T-helper 1 cell treated with Interleukin-12 subunit alpha and Interleukin-12 subunit beta and Interleukin-4 antibody, amounts not matched to agents 30 ng/mL and 1 ng/mL, for 36 hours (primary cell): ENCODE results near the gene PAX6. TPM values are rescaled to one million over a fixed set of nuclear protein-coding genes. Genes with fewer than 3 reads are reported as not detected.
"Not testable (repeated sequence)": the region's sequence is repeated elsewhere in the genome, so short reads cannot be mapped to it uniquely, and the experiment has no call there.

Experiments used
- intact Hi-C: fragments of 100-400 bp; cut with micrococcal nuclease; formaldehyde crosslinking; loops from one replicate; pipeline ENCODE4 v1.15.1; 2024
- total RNA-seq: library from RNA; stranded (reverse); gene quantifications from 2 replicates; pipeline ENCODE4 v1.2.3, GENCODE V29; 2022

The PAX6 gene
- total RNA-seq, 1 donor from 2014 or later: not detected

DNA sequence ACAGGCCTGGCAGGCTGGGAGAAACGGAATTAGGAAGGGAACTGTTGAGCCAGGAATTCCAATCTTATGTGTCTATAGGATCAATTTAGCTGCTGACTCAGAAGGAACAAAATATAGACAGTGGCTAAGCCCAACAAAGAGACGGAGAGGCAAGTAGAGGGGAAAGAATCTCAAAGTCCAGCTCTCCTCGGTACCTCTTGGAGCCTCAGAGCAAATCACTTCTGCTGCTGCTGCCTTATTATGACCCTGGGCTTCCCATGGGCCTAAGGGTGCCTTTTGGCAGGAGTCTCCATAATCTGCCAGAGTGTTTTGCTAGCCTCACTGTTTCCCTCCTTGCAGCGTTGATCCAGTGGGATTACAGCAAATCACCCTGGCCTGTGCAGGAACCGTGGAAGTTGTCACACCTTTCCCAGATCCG is 31.7 kb downstream of the PAX6 start:
- intact Hi-C loops: no loop called here

DNA sequence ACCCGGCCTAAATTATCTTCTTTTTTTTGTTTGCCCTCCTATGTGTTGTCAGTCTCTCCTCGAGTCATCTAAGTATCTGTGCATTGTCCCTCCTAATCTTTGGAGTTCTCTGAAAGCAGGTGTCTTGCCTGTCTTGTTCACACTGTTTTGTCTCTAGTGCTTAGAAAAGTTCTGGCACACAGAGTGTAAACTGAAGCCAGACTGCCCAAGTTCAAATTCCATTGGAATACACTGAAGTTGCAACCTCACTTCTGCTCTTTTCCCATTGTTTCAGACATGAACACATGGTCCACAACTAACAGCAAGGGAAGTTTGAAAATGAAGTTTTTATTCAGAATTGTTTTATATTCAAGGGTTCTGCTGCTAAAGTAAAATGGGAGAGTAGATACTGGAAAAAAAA is 38.7 kb downstream of the PAX6 start:
- intact Hi-C loops: no loop called here

- intact Hi-C loops: no loop called here
Measured at GRCh38 chr11:31770011-31770700, 41.0 kb downstream of the PAX6 start.

DNA sequence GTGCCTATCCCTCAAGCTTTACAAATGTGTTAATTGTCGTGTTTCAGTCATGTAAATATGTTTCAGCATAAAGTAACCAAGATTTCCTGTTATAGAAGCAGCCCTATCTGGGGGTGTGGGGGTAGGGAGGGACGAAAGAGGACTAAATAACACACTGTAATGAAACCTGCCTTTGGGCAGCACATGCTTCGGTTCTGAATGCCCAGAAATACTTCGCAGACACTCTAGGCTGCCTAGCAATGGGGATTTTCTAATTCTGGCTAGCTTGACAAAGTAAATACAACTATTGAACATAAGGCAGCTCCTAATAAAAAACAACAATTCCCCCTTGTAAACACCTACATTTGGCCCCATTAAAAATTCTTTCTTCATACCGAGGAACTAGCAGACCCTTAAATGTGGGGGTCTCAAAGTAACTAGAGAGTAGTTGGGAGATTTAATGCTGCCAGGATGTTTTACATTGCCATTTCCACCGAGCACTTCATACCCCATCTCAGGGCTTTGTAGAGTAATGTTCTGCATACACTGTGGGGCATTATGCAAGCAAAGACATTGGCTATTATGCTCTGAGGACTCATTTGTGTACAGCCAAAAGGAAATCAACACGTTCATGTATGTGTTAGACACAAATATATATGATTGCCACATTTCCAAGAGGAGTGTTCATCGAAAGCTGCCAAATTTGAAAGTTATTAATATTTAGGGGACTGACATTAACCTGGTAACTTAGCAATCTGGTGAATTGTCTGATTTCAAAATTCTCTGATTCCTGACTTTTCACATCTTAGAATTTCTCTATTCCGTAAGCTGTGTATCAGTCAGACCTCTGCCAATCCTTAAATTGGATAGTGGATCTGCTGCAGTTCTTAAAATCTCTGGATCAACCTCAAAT is 42.1 kb downstream of the PAX6 start:
- intact Hi-C loops: no loop called here

- intact Hi-C loops: no loop called here
Measured at GRCh38 chr11:31767685-31768084, 43.4 kb downstream of the PAX6 start.

DNA sequence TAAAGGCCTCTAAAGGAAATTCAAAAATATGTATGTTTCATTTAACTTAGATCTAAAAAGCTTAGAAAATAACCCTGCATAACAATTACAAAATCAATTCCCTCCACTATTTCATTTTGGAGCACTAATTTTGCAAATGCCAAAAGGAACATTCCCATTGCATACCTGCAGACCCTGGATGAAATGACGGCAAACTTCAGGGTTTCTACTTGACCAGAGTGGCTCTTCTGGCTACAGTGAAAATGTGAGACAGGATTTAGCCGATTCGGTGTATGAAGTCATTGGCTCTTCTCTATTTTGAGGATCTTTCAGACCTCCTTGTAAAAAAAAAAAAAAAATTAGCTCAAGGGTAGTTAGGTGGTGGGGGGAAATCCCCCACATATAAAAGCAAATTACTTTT is 44.1 kb downstream of the PAX6 start:
- intact Hi-C loops: no loop called here

GRCh38 chr11:31764766-31765165 is 46.4 kb downstream of the PAX6 start:
- intact Hi-C loops: no loop called here

GRCh38 chr11:31764261-31764660 is 46.9 kb downstream of the PAX6 start:
- intact Hi-C loops: no loop called here

DNA sequence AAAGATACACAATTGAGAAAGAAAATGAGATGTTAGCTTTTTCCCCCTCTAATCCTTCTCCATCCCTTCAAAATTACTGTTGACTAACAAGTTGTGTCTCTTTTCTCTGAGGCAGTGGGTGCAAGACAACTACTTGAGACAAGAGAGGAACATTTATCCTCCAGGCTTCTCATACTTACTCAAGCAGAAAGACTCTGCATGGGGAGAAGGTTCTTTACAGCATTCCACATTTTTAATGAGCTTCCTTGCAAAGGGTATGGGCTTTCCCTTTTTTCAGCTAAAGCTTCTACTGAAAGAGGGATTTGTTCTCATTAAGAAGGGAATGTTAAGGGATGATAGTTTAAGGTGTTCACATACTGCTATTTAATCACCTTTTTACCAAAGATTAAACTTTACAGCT is 47.8 kb downstream of the PAX6 start:
- intact Hi-C loops: no loop called here

GRCh38 chr11:31761636-31762035 is 49.5 kb downstream of the PAX6 start:
- intact Hi-C loops: no loop called here

DNA sequence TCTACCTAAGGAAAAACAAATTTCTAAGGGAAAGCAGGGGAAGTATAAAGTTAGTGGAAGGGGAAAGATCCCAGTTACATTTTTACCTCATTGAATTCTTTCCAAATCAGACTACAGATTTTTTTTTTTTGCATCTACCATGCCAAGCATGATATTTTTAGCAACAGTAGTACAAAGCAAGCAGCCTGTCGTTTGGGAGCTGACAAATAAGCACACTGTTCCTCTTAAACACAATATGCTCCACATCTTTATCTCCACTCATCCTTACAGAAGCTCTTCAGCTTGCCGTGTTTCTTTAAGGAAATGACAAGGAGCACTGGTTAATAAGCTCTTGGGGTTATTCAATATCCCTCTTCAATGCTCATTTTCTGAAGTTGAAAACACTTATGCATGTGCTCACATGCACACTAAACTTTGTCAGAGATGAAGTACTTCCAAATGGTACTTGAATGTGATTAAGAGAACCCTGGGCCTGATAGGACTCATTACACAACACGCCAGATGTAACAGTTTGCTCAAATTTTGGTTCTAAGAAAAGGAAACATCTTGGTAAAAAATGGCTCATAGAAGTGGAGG is 53.8 kb downstream of the PAX6 start:
- intact Hi-C loops: no loop called here

GRCh38 chr11:31747581-31747980 is 63.5 kb downstream of the PAX6 start:
- intact Hi-C loops: no loop called here

GRCh38 chr11:31740731-31741368 is 70.3 kb downstream of the PAX6 start:
- intact Hi-C loops: not testable (repeated sequence)

GRCh38 chr11:31740131-31740530 is 71.0 kb downstream of the PAX6 start:
- intact Hi-C loops: no loop called here
